ENCODE results near the gene PARK7. TPM values are rescaled to one million over a fixed set of nuclear protein-coding genes. Genes with fewer than 3 reads are reported as not detected.

The PARK7 gene
- total RNA-seq, 1 experiment from 2014 or later = 370 TPM

GRCh38 chr1:8027748-8028570 is 66.4 kb downstream of the PARK7 start:
- intact Hi-C loops (cut with micrococcal nuclease) = loop anchor here (2.0 to 5.0 kb wide), 2 partner anchors 49 to 139 kb away; no protein-coding TSS in a partner anchor
- Histone ChIP-seq H2AFZ (ENCODE audit: low read depth, low read length, poor library complexity, severe bottlenecking) (no peak overlapping the region), H3K4me3 (replicated peaks in 1 of 2; ENCODE audit: low read depth in 1 of 2, low read length in 2 of 2) (peak overlapping the region; percentile 73 to 93), H3K9ac (ENCODE audit: low read length) (peak overlapping the region; percentile 91), H3K4me1 (ENCODE audit: control insufficient read depth in 1 of 2, insufficient read depth in 2 of 2, low read length in 2 of 2) (peaks cover 57 to 85% of the 10 kb centered on the region in 2 experiments), H3K79me2 (ENCODE audit: insufficient read depth, low read length) (peaks cover 50% of the 10 kb centered on the region), H3K9me3 (ENCODE audit: control insufficient read depth in 1 of 2, insufficient read depth in 1 of 2, low read depth in 1 of 2, low read length in 2 of 2) (no peaks in the 10 kb centered on the region), H3K27me3 (ENCODE audit: insufficient read depth, low read length) (no peaks in the 10 kb centered on the region), H3K27ac (ENCODE audit: low read depth, low read length) (peak overlapping the region; percentile 99), H3K4me2 (ENCODE audit: low read length) (peak overlapping the region; percentile 95), H4K20me1 (ENCODE audit: insufficient read depth) (peaks cover 20% of the 10 kb centered on the region), H3K9me2 (ENCODE audit: insufficient read depth) (no peaks in the 10 kb centered on the region), H3K36me3 (ENCODE audit: control insufficient read depth in 1 of 2, insufficient read depth in 2 of 2, low read length in 2 of 2) (peaks cover 15 to 24% of the 10 kb centered on the region in 2 experiments)
- POLR2A ChIA-PET = interaction anchor here (0.7 to 7.5 kb wide), 36 partner anchors 10 to 716 kb away, joined by 3 to 80 read pairs (median 5); no protein-coding TSS in a partner anchor
- CTCF ChIA-PET = interaction anchor here (2.4 kb wide), 1 partner anchor 287 kb away, joined by 19 read pairs; no protein-coding TSS in a partner anchor
- ATAC-seq (peak; percentile 12; the same call in 1 of the 2 replicates), DNase-seq (ENCODE audit: low read depth, low spot score) (no peak)
- BruUV-seq (replicated peaks) = TSS peak; percentile 43
- TF ChIP-seq SIN3A (IDR thresholded peaks at IDR 0.05; ENCODE audit: low read depth) (no peak), EZH2 (IDR thresholded peaks at IDR 0.05) (no peak), POLR2AphosphoS5 (IDR thresholded peaks at IDR 0.05; ENCODE audit: low read depth, low read length) (peak; percentile 70), RAD21 (IDR thresholded peaks at IDR 0.05; ENCODE audit: low read depth) (no peak)
- RAD21 ChIA-PET (ENCODE audit: low non-redundant PET in 1 of 2, low total read pairs in 2 of 2, uncharacterized antibody in 2 of 2, unreplicated experiment in 2 of 2) = interaction anchor here in 1 of 2 experiments (0.8 kb wide), 1 partner anchor 93 kb away, joined by 3 read pairs; no protein-coding TSS in a partner anchor

- CTCF ChIA-PET = interaction anchor here (2.4 kb wide), 1 partner anchor 286 kb away, joined by 19 read pairs; no protein-coding TSS in a partner anchor
- Histone ChIP-seq H3K4me3 (replicated peaks in 1 of 2; ENCODE audit: low read depth in 1 of 2, low read length in 2 of 2) (peak overlapping the region in 1 of 2 experiments; percentile 93; a peak in 1 of 4 replicates), H2AFZ (ENCODE audit: low read depth, low read length, poor library complexity, severe bottlenecking) (no peak overlapping the region), H3K27ac (ENCODE audit: low read depth, low read length) (peak overlapping the region; percentile 99), H4K20me1 (ENCODE audit: insufficient read depth) (peaks cover 18% of the 10 kb centered on the region), H3K79me2 (ENCODE audit: insufficient read depth, low read length) (peaks cover 44% of the 10 kb centered on the region), H3K36me3 (ENCODE audit: control insufficient read depth in 1 of 2, insufficient read depth in 2 of 2, low read length in 2 of 2) (peaks cover 12 to 18% of the 10 kb centered on the region in 2 experiments), H3K9ac (ENCODE audit: low read length) (peak overlapping the region; percentile 91), H3K9me3 (ENCODE audit: control insufficient read depth in 1 of 2, insufficient read depth in 1 of 2, low read depth in 1 of 2, low read length in 2 of 2) (no peaks in the 10 kb centered on the region), H3K4me1 (ENCODE audit: control insufficient read depth in 1 of 2, insufficient read depth in 2 of 2, low read length in 2 of 2) (peaks cover 53 to 85% of the 10 kb centered on the region in 2 experiments), H3K4me2 (ENCODE audit: low read length) (peak overlapping the region; percentile 95), H3K9me2 (ENCODE audit: insufficient read depth) (no peaks in the 10 kb centered on the region), H3K27me3 (ENCODE audit: insufficient read depth, low read length) (no peaks in the 10 kb centered on the region)
- TF ChIP-seq TCF7L2 (IDR thresholded peaks at IDR 0.05; ENCODE audit: borderline replicate concordance, extremely low read depth, insufficient read depth, insufficient read length) (no peak), CTCF (IDR thresholded peaks at IDR 0.05 in 2 of 3, conservative IDR thresholded peaks at IDR 0.05 in 1 of 3; ENCODE audit: borderline replicate concordance in 1 of 3, insufficient read depth in 1 of 3, low read depth in 2 of 3, low read length in 2 of 3) (no peak), CBX3 (IDR thresholded peaks at IDR 0.05; ENCODE audit: low read depth) (no peak), SIN3A (IDR thresholded peaks at IDR 0.05; ENCODE audit: low read depth) (no peak), EGR1 (IDR thresholded peaks at IDR 0.05; ENCODE audit: low read depth) (no peak), ZNF274 (IDR thresholded peaks at IDR 0.05; ENCODE audit: low read depth, low read length) (no peak), YY1 (IDR thresholded peaks at IDR 0.05; ENCODE audit: extremely low read depth, insufficient replicate concordance, low read depth, low read length) (no peak), SP1 (IDR thresholded peaks at IDR 0.05; ENCODE audit: low read depth) (no peak), EZH2phosphoT487 (IDR thresholded peaks at IDR 0.05; ENCODE audit: borderline replicate concordance) (no peak)
- intact Hi-C loops (cut with micrococcal nuclease) = loop anchor here (5.0 kb wide), 1 partner anchor 49 kb away; no protein-coding TSS in a partner anchor
- RAD21 ChIA-PET (ENCODE audit: low non-redundant PET in 1 of 2, low total read pairs in 2 of 2, uncharacterized antibody in 2 of 2, unreplicated experiment in 2 of 2) = interaction anchor here in 1 of 2 experiments (0.8 kb wide), 1 partner anchor 93 kb away, joined by 3 read pairs; no protein-coding TSS in a partner anchor
- BruUV-seq (replicated peaks) = no TSS peak
- no peak for DNase-seq (ENCODE audit: low read depth, low spot score)
- POLR2A ChIA-PET = interaction anchor here (0.7 to 7.5 kb wide), 29 partner anchors 9 to 716 kb away, joined by 3 to 80 read pairs (median 6); no protein-coding TSS in a partner anchor
- ATAC-seq = no peak
These were observed 67.0 kb downstream of the PARK7 start for GRCh38 chr1:8028571-8028910.
